Fibroblast of skin of abdomen (primary cell): ENCODE measurements around the gene DSG3.
A peak's percentile ranks its signal among the peaks of the same experiment; 100 is the strongest.
"Not testable (repeated sequence)": the region's sequence is repeated elsewhere in the genome, so short reads cannot be mapped to it uniquely, and the experiment has no call there.

Experiments used
- DNase-seq: peaks from one replicate; pipeline ENCODE4 v3.0.0-alpha.2; 2013

DSG3 gene

GRCh38 chr18:31494705-31495244 lies 47.2 kb downstream of the DSG3 start:
- not testable (repeated sequence) for DNase-seq

GRCh38 chr18:31497404-31497835 lies 49.9 kb downstream of the DSG3 start:
- no peak for DNase-seq

- peak; percentile 26 for DNase-seq
These were observed 50.5 kb downstream of the DSG3 start, which contains the start of gene DSG2 for GRCh38 chr18:31497836-31498573. TSS of gene DSG2 (plus strand) at chr18:31498177. CDS start at chr18:31498252, 75 bp downstream.

- no peak for DNase-seq
These were observed 51.3 kb downstream of the DSG3 start for GRCh38 chr18:31498574-31499524.

- DNase-seq: no peak
These were observed 52.6 kb downstream of the DSG3 start for GRCh38 chr18:31500051-31500688.

GRCh38 chr18:31503011-31503410 lies 55.5 kb downstream of the DSG3 start:
- DNase-seq: no peak

- no peak for DNase-seq
These were observed 57.1 kb downstream of the DSG3 start for GRCh38 chr18:31504455-31505147.

- no peak for DNase-seq
These were observed 57.6 kb downstream of the DSG3 start for GRCh38 chr18:31505156-31505555.

GRCh38 chr18:31506024-31506742 lies 58.6 kb downstream of the DSG3 start:
- DNase-seq: peak; percentile 16

- DNase-seq: not testable (repeated sequence)
These were observed 59.6 kb downstream of the DSG3 start for GRCh38 chr18:31507124-31507523.

- no peak for DNase-seq
These were observed 61.2 kb downstream of the DSG3 start for GRCh38 chr18:31508781-31509180.

GRCh38 chr18:31509571-31509970 lies 62.0 kb downstream of the DSG3 start:
- DNase-seq: no peak

- no peak for DNase-seq
These were observed 62.8 kb downstream of the DSG3 start for GRCh38 chr18:31510319-31510718.

GRCh38 chr18:31511098-31511497 lies 63.6 kb downstream of the DSG3 start:
- no peak for DNase-seq

GRCh38 chr18:31512203-31512764 lies 64.7 kb downstream of the DSG3 start:
- DNase-seq: peak; percentile 73

GRCh38 chr18:31513189-31513935 lies 65.8 kb downstream of the DSG3 start:
- DNase-seq: peak; percentile 66

- DNase-seq: no peak
These were observed 68.9 kb downstream of the DSG3 start for GRCh38 chr18:31516437-31516836.

- DNase-seq: no peak
These were observed 78.8 kb downstream of the DSG3 start for GRCh38 chr18:31526374-31526773.
